HCT116 (cell line): ENCODE results near the gene CFAP46. TPM values are rescaled to one million over a fixed set of nuclear protein-coding genes. Genes with fewer than 3 reads are reported as not detected.

Experiments
- ATAC-seq: fragments of 200-7000 bp; cut with Tn5 transposase; 2 replicates; pipeline ENCODE4 v1.9.1; 2020; ENCODE audit warnings: mild to moderate bottlenecking, moderate library complexity
- BruUV-seq: library from RNA; stranded (reverse); fragments of 400-500 nt; replicated peaks from 2 replicates; lab custom pipeline; 2021; lab: Mats Ljungman, UMichigan
- CTCF ChIA-PET: fragments of 300-600 bp; sonication (Branson Sonifier 250); formaldehyde crosslinking; loops from one replicate; lab custom pipeline; 2021; ENCODE audit warnings: antibody characterized with exemption; lab: Charles Lee
- POLR2A ChIA-PET: fragments of 300-600, 350-600 bp; sonication (Branson Sonifier 250); formaldehyde crosslinking; loops from one replicate; lab custom pipeline; 2021; ENCODE audit warnings: antibody characterized with exemption; lab: Charles Lee
- RAD21 ChIA-PET, 2 experiments: fragments of 300-600 bp; sonication (Branson Sonifier 250); formaldehyde crosslinking; loops; one replicate each; lab custom pipeline; 2023; ENCODE audit warnings: low total read pairs in 2 of 2; ENCODE audit not compliant: uncharacterized antibody in 2 of 2, unreplicated experiment in 2 of 2, low non-redundant PET in 1 of 2; lab: Charles Lee
- DNase-seq: peaks from one replicate; pipeline ENCODE4 v3.0.0-alpha.2; 2010; ENCODE audit warnings: low read depth, low spot score
- H2AFZ ChIP-seq: fragments of 200-600 bp; shearing (Covaris generic), sonication (generic); 2 replicates; pipeline ENCODE4 v1.6.1; 2017; ENCODE audit warnings: low read depth, mixed run types, mixed read lengths, antibody characterized with exemption, low read length; ENCODE audit not compliant: poor library complexity, severe bottlenecking
- H3K27ac ChIP-seq: 2 replicates; pipeline ENCODE4 v1.5.1; 2012; ENCODE audit warnings: low read depth, low read length
- H3K27me3 ChIP-seq: fragments of 200-600 bp; sonication (generic); 2 replicates; pipeline ENCODE4 v1.6.1; 2016; ENCODE audit warnings: mixed run types, low read length, mixed read lengths; ENCODE audit not compliant: insufficient read depth
- H3K36me3 ChIP-seq, 2 experiments: fragments of 200-500 bp in 1 of 2; fragments of 200-600 bp in 1 of 2; sonication (Bioruptor generic) in 1 of 2; sonication (generic) in 1 of 2; 2 replicates each; pipeline versions ENCODE4 v1.5.1 to v1.6.1; 2014 to 2016; ENCODE audit warnings: low read length in 2 of 2, inconsistent platforms in 1 of 2, mixed read lengths in 1 of 2, mixed run types in 1 of 2; ENCODE audit not compliant: insufficient read depth in 2 of 2, control insufficient read depth in 1 of 2
- H3K4me1 ChIP-seq, 2 experiments: fragments of 200-600 bp in 1 of 2; sonication (generic) in 1 of 2; 2 replicates each; pipeline versions ENCODE4 v1.5.1 to v1.6.1; 2012 to 2017; ENCODE audit warnings: low read length in 2 of 2, inconsistent platforms in 1 of 2, mild to moderate bottlenecking in 1 of 2, mixed read lengths in 1 of 2, mixed run types in 1 of 2, moderate library complexity in 1 of 2; ENCODE audit not compliant: insufficient read depth in 2 of 2, control insufficient read depth in 1 of 2
- H3K4me2 ChIP-seq: fragments of 200-600 bp; sonication (generic); 2 replicates; pipeline ENCODE4 v1.6.1; 2017; ENCODE audit warnings: mixed run types, low read length, mixed read lengths
- H3K4me3 ChIP-seq, 2 experiments: fragments of 200-600 bp in 1 of 2; sonication (generic) in 1 of 2; replicated peaks in 1 of 2; 2 replicates each; pipeline ENCODE4 v1.5.1; 2011 to 2016; ENCODE audit warnings: low read length in 2 of 2, control low read depth in 1 of 2, low read depth in 1 of 2, mild to moderate bottlenecking in 1 of 2, mixed read lengths in 1 of 2, mixed run types in 1 of 2
- H3K79me2 ChIP-seq: fragments of 200-600 bp; sonication (generic); 2 replicates; pipeline ENCODE4 v1.6.1; 2017; ENCODE audit warnings: mild to moderate bottlenecking, mixed run types, low read length, moderate library complexity, mixed read lengths; ENCODE audit not compliant: insufficient read depth
- H3K9ac ChIP-seq: fragments of 200-600 bp; sonication (generic); 2 replicates; pipeline ENCODE4 v1.6.1; 2016; ENCODE audit warnings: low read length, mixed read lengths
- H3K9me2 ChIP-seq: fragments of 200-600 bp; sonication (generic), shearing (Covaris generic); 2 replicates; pipeline ENCODE4 v1.6.1; 2017; ENCODE audit warnings: mixed run types, mild to moderate bottlenecking, moderate library complexity; ENCODE audit not compliant: insufficient read depth
- H3K9me3 ChIP-seq, 2 experiments: fragments of 200-500 bp in 1 of 2; fragments of 200-600 bp in 1 of 2; sonication (Bioruptor generic) in 1 of 2; sonication (generic) in 1 of 2; 2 replicates each; pipeline ENCODE4 v1.6.1; 2014 to 2017; ENCODE audit warnings: low read length in 2 of 2, mixed read lengths in 2 of 2, inconsistent platforms in 1 of 2, low read depth in 1 of 2, mild to moderate bottlenecking in 1 of 2, mixed run types in 1 of 2, moderate library complexity in 1 of 2; ENCODE audit not compliant: control insufficient read depth in 1 of 2, insufficient read depth in 1 of 2
- H4K20me1 ChIP-seq: fragments of 200-600 bp; sonication (generic), shearing (Covaris generic); 2 replicates; pipeline ENCODE4 v1.6.1; 2017; ENCODE audit warnings: mixed run types, mild to moderate bottlenecking, moderate library complexity; ENCODE audit not compliant: insufficient read depth
- CBX3 ChIP-seq: IDR thresholded peaks from 2 replicates; pipeline ENCODE4 v1.6.1; 2012; ENCODE audit warnings: low read depth
- CEBPB ChIP-seq: IDR thresholded peaks from 2 replicates; pipeline ENCODE4 v1.6.1; 2012; ENCODE audit warnings: low read depth
- CTCF ChIP-seq, 3 experiments: fragments of 200-600 bp in 1 of 3; sonication (generic) in 1 of 3; IDR thresholded peaks in 2 of 3; conservative IDR thresholded peaks in 1 of 3; 2 replicates each; pipeline ENCODE4 v1.5.1; 2012 to 2017; ENCODE audit warnings: low read depth in 2 of 3, low read length in 2 of 3, antibody characterized with exemption in 1 of 3, borderline replicate concordance in 1 of 3, control low read depth in 1 of 3, mild to moderate bottlenecking in 1 of 3, mixed read lengths in 1 of 3, mixed run types in 1 of 3, moderate library complexity in 1 of 3; ENCODE audit not compliant: insufficient read depth in 1 of 3
- ELF1 ChIP-seq: IDR thresholded peaks from 2 replicates; pipeline ENCODE4 v1.6.1; 2012; ENCODE audit warnings: low read depth, borderline replicate concordance
- MAX ChIP-seq: IDR thresholded peaks from 2 replicates; pipeline ENCODE4 v1.6.1; 2012
- REST ChIP-seq: IDR thresholded peaks from 2 replicates; pipeline ENCODE4 v1.6.1; 2012; ENCODE audit warnings: low read depth
- SP1 ChIP-seq: IDR thresholded peaks from 2 replicates; pipeline ENCODE4 v1.6.1; 2012; ENCODE audit warnings: low read depth
- ZFX ChIP-seq: fragments of 450-650 bp; IDR thresholded peaks from 2 replicates; pipeline ENCODE4 v1.6.1; 2017
- ZNF274 ChIP-seq: fragments of 200-500 bp; sonication (Bioruptor generic); IDR thresholded peaks from 2 replicates; pipeline ENCODE4 v1.6.1; 2014; ENCODE audit warnings: mild to moderate bottlenecking, low read depth, low read length, inconsistent platforms
- intact Hi-C: fragments of 100-400 bp; cut with micrococcal nuclease; formaldehyde crosslinking; loops from 2 replicates; pipeline ENCODE4 v1.10.0; 2022
- total RNA-seq: library from RNA; stranded (reverse); gene quantifications from one replicate; pipeline ENCODE4 v1.2.1, GENCODE V29; 2021; ENCODE audit not compliant: unreplicated experiment
- TF ChIP-seq, protein P1 (sequence below): IDR thresholded peaks from 2 replicates; pipeline ENCODE4 v1.6.1; 2011; ENCODE audit warnings: mild to moderate bottlenecking, low read length, moderate library complexity; ENCODE audit not compliant: insufficient replicate concordance; ENCODE audit errors: extremely low read depth

CFAP46 gene
- total RNA-seq, 1 experiment from 2014 or later, result 1.4 TPM

- ChIA-PET POLR2A (no interaction called here), CTCF (no interaction called here), RAD21 (no interaction called here)
- Histone ChIP-seq H3K27me3 (no peaks in the 10 kb centered on the region), H3K9me3 (no peaks in the 10 kb centered on the region), H3K36me3 (no peaks in the 10 kb centered on the region), H3K4me1 (no peaks in the 10 kb centered on the region), H3K27ac (no peak overlapping the region), H3K4me3 (no peak overlapping the region), H3K79me2 (no peaks in the 10 kb centered on the region), H3K9me2 (no peaks in the 10 kb centered on the region), H2AFZ (no peak overlapping the region), H4K20me1 (no peaks in the 10 kb centered on the region), H3K4me2 (no peak overlapping the region), H3K9ac (no peak overlapping the region)
- no peak for TF ChIP-seq REST
- TF ChIP-seq CTCF (IDR thresholded peaks at IDR 0.05 in 2 of 3, conservative IDR thresholded peaks at IDR 0.05 in 1 of 3; ENCODE audit: borderline replicate concordance in 1 of 3, insufficient read depth in 1 of 3, low read depth in 2 of 3, low read length in 2 of 3), result no peak
- no peak for TF ChIP-seq MAX
- no peak for TF ChIP-seq CBX3
- TF ChIP-seq ZFX, result no peak
- TF ChIP-seq ELF1, result no peak
- TF ChIP-seq ZNF274, result no peak
- TF ChIP-seq CEBPB, result no peak
- TF ChIP-seq, protein P1, sequence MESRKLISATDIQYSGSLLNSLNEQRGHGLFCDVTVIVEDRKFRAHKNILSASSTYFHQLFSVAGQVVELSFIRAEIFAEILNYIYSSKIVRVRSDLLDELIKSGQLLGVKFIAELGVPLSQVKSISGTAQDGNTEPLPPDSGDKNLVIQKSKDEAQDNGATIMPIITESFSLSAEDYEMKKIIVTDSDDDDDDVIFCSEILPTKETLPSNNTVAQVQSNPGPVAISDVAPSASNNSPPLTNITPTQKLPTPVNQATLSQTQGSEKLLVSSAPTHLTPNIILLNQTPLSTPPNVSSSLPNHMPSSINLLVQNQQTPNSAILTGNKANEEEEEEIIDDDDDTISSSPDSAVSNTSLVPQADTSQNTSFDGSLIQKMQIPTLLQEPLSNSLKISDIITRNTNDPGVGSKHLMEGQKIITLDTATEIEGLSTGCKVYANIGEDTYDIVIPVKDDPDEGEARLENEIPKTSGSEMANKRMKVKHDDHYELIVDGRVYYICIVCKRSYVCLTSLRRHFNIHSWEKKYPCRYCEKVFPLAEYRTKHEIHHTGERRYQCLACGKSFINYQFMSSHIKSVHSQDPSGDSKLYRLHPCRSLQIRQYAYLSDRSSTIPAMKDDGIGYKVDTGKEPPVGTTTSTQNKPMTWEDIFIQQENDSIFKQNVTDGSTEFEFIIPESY, result no peak
- TF ChIP-seq SP1, result no peak
- ATAC-seq (no peak), DNase-seq (no peak)
- BruUV-seq, result no TSS peak
- intact Hi-C loops, result no loop called here
These were observed 81.2 kb downstream of the CFAP46 start for GRCh38 chr10:132861116-132861691.
